ENCODE measurements around the gene TH. TPM values are rescaled to one million over a fixed set of nuclear protein-coding genes. Genes with fewer than 3 reads are reported as not detected.

The TH gene
- total RNA-seq (2014; rRNA removed; shearing (Covaris generic)), result not detected in 2 replicates
- polyA plus RNA-seq (2015; cell fraction: cytosol; rRNA removed), result not detected in 2 replicates
- not detected in 2 replicates for polyA plus RNA-seq (2015; cell fraction: nucleus; rRNA removed)

- DNase-seq (ENCODE audit: low read depth, low spot score), result no peak
- in situ Hi-C loops (cut with HindIII; ENCODE audit: low pct_unique_long_range_greater_than_20kb, low sequenced_read_pairs), result no loop called here
Measured at GRCh38 chr11:2171591-2172003, at the start of gene TH. TH (minus strand) TSS chr11:2171815; CDS start chr11:2171786, 29 bp downstream.

- DNase-seq (ENCODE audit: low read depth, low spot score), result no peak
- in situ Hi-C loops (cut with HindIII; ENCODE audit: low pct_unique_long_range_greater_than_20kb, low sequenced_read_pairs), result no loop called here
Measured at GRCh38 chr11:2221024-2221423, 49.4 kb upstream of the TH start.

- no peak for DNase-seq (ENCODE audit: low read depth, low spot score)
- in situ Hi-C loops (cut with HindIII; ENCODE audit: low pct_unique_long_range_greater_than_20kb, low sequenced_read_pairs), result no loop called here
Measured at GRCh38 chr11:2220173-2220771, 48.7 kb upstream of the TH start.

GRCh38 chr11:2219318-2220017 lies 47.9 kb upstream of the TH start:
- in situ Hi-C loops (cut with HindIII; ENCODE audit: low pct_unique_long_range_greater_than_20kb, low sequenced_read_pairs), result no loop called here
- no peak for DNase-seq (ENCODE audit: low read depth, low spot score)

GRCh38 chr11:2218031-2218633 lies 46.5 kb upstream of the TH start:
- no peak for DNase-seq (ENCODE audit: low read depth, low spot score)
- in situ Hi-C loops (cut with HindIII; ENCODE audit: low pct_unique_long_range_greater_than_20kb, low sequenced_read_pairs), result no loop called here

- DNase-seq (ENCODE audit: low read depth, low spot score), result no peak
- in situ Hi-C loops (cut with HindIII; ENCODE audit: low pct_unique_long_range_greater_than_20kb, low sequenced_read_pairs), result no loop called here
Measured at GRCh38 chr11:2217211-2218030, 45.8 kb upstream of the TH start.

- no peak for DNase-seq (ENCODE audit: low read depth, low spot score)
- in situ Hi-C loops (cut with HindIII; ENCODE audit: low pct_unique_long_range_greater_than_20kb, low sequenced_read_pairs), result no loop called here
Measured at GRCh38 chr11:2216400-2217064, 44.9 kb upstream of the TH start.

- no peak for DNase-seq (ENCODE audit: low read depth, low spot score)
- in situ Hi-C loops (cut with HindIII; ENCODE audit: low pct_unique_long_range_greater_than_20kb, low sequenced_read_pairs), result no loop called here
Measured at GRCh38 chr11:2215561-2216399, 44.2 kb upstream of the TH start.

- in situ Hi-C loops (cut with HindIII; ENCODE audit: low pct_unique_long_range_greater_than_20kb, low sequenced_read_pairs), result no loop called here
- DNase-seq (ENCODE audit: low read depth, low spot score), result no peak
Measured at GRCh38 chr11:2215230-2215560, 43.6 kb upstream of the TH start.

- in situ Hi-C loops (cut with HindIII; ENCODE audit: low pct_unique_long_range_greater_than_20kb, low sequenced_read_pairs), result no loop called here
- DNase-seq (ENCODE audit: low read depth, low spot score), result no peak
Measured at GRCh38 chr11:2214527-2215229, 43.1 kb upstream of the TH start.

GRCh38 chr11:2213890-2214526 lies 42.4 kb upstream of the TH start:
- no peak for DNase-seq (ENCODE audit: low read depth, low spot score)
- in situ Hi-C loops (cut with HindIII; ENCODE audit: low pct_unique_long_range_greater_than_20kb, low sequenced_read_pairs), result no loop called here

GRCh38 chr11:2213384-2213842 lies 41.8 kb upstream of the TH start:
- in situ Hi-C loops (cut with HindIII; ENCODE audit: low pct_unique_long_range_greater_than_20kb, low sequenced_read_pairs), result no loop called here
- no peak for DNase-seq (ENCODE audit: low read depth, low spot score)

- in situ Hi-C loops (cut with HindIII; ENCODE audit: low pct_unique_long_range_greater_than_20kb, low sequenced_read_pairs), result no loop called here
- DNase-seq (ENCODE audit: low read depth, low spot score), result no peak
Measured at GRCh38 chr11:2212411-2213251, 41.0 kb upstream of the TH start.

GRCh38 chr11:2211113-2211971 lies 39.7 kb upstream of the TH start:
- in situ Hi-C loops (cut with HindIII; ENCODE audit: low pct_unique_long_range_greater_than_20kb, low sequenced_read_pairs), result no loop called here
- peak; percentile 8 for DNase-seq (ENCODE audit: low read depth, low spot score)

All from SK-MEL-5 (cell line).